Stimulated activated CD8-positive, alpha-beta memory T cell treated with anti-CD3 and anti-CD28 coated beads, Interleukin-2, amount 100 ng/mL, for 1 hour (primary cell): ENCODE results near the gene COMMD6.

ENCODE experiments used
- DNase-seq, 2 donors: peaks; one replicate each; pipeline ENCODE4 v3.0.0-alpha.2; 2020; ENCODE audit warnings: low read depth in 2 of 2

The COMMD6 gene

DNA sequence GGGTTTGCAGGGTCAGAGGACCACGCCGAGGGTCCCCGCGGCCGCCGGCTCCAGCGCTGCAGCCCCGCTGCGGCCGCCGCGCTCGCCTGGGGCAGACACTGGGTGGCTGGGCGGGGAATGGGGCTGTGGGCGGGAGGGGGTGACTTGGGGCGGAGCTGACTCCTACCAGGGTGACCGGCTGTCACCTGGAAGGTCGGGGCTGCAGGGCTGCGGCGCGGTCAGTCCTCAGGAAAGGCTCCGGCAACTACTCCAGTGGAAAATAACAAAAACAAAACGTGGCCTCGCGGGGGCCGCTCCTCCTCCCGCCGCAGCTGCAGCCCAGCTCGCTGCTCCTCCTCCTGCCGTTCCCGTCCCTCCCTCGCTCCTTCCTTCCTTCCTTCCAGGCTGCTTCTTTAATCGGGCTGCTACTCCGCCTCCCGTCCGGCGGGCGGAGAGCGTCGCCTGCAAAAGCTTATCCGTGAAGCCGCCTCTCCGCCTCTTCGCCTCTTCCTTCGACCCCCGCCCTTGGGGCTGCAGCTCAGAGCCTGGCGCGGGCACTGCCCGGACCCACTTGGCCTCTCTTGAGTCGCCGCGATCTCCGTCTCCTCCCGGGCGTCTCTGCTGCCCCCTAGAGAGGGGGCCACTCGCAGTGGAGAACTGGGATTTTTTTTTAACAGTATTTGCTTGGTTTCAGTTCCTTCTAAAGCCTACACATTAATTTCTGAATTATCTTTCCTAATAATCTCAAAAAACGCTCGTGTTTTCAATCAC is 55.4 kb downstream of the COMMD6 start, which contains the start of gene TBC1D4:
Gene TBC1D4 (minus strand): TSS at position 100 of the 750 bp plus-strand sequence. CDS start 402 bp downstream, outside the sequence.
- no peak for DNase-seq

GRCh38 chr13:75481176-75482069 is 56.2 kb downstream of the COMMD6 start:
- no peak for DNase-seq

GRCh38 chr13:75480671-75481175 is 56.9 kb downstream of the COMMD6 start:
- no peak for DNase-seq

GRCh38 chr13:75479102-75479740 is 58.4 kb downstream of the COMMD6 start:
- DNase-seq, result no peak

GRCh38 chr13:75478659-75479058 is 59.0 kb downstream of the COMMD6 start:
- DNase-seq, result no peak
